ENCODE results near the gene AFF3. TPM values are rescaled to one million over a fixed set of nuclear protein-coding genes. Genes with fewer than 3 reads are reported as not detected.

AFF3 gene
- total and polyA plus RNA-seq, 12 donors: 0.39 to 16.9 (median 7.0) TPM

DNA sequence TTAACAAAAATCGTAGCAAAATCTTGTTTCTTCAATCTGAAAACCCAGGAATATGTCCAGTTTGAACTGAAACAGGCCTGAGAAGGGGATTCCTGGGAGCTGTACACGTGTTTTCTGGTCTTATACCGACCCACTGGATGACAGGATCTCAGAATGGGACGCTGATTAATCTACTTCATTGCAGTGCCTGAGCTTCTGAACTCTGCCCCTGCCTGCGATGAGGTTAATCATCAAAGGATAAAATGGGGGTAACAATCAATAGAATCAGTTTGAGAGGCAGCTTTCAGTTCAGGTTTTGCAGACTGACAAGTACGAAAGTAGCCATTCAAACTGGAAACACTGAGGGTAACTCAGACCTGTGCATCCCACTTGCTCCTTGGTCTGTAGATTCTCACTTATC is 378.6 kb downstream of the AFF3 start:
- no peak for ATAC-seq
- TF ChIP-seq, protein P1, sequence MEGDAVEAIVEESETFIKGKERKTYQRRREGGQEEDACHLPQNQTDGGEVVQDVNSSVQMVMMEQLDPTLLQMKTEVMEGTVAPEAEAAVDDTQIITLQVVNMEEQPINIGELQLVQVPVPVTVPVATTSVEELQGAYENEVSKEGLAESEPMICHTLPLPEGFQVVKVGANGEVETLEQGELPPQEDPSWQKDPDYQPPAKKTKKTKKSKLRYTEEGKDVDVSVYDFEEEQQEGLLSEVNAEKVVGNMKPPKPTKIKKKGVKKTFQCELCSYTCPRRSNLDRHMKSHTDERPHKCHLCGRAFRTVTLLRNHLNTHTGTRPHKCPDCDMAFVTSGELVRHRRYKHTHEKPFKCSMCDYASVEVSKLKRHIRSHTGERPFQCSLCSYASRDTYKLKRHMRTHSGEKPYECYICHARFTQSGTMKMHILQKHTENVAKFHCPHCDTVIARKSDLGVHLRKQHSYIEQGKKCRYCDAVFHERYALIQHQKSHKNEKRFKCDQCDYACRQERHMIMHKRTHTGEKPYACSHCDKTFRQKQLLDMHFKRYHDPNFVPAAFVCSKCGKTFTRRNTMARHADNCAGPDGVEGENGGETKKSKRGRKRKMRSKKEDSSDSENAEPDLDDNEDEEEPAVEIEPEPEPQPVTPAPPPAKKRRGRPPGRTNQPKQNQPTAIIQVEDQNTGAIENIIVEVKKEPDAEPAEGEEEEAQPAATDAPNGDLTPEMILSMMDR (IDR thresholded peaks at IDR 0.05): no peak
- DNase-seq: no peak
- Histone ChIP-seq H3K27ac (no peak overlapping the region), H3K4me3 (no peak overlapping the region), H3K9me3 (peaks cover 0 to 5% (median 0%) of the 10 kb centered on the region in 11 donors), H3K27me3 (no peaks in the 10 kb centered on the region), H3K4me1 (peaks cover 0 to 18% (median 0%) of the 10 kb centered on the region in 9 donors), H3K36me3 (no peaks in the 10 kb centered on the region)
- intact Hi-C loops (cut with DNase I): no loop called here
- WGBS, 2 donors: 78 to 84% methylated on average over 6 of the region's 6 CpGs

- TF ChIP-seq, protein P1 (IDR thresholded peaks at IDR 0.05): no peak
- H3K4me1 ChIP-seq: peaks cover 0 to 11% (median 0%) of the 10 kb centered on the region in 9 donors
- no peaks in the 10 kb centered on the region for H3K27me3 ChIP-seq
- H3K9me3 ChIP-seq: no peaks in the 10 kb centered on the region
- ATAC-seq (no peak), DNase-seq (no peak)
- no peaks in the 10 kb centered on the region for H3K36me3 ChIP-seq
- no peak overlapping the region for H3K27ac ChIP-seq
- 85% methylated on average over 7 of the region's 7 CpGs for WGBS, 2 donors
- H3K4me3 ChIP-seq: no peak overlapping the region
- intact Hi-C loops (cut with DNase I): no loop called here
Observed at GRCh38 chr2:99762714-99763113, 379.7 kb downstream of the AFF3 start.

DNA sequence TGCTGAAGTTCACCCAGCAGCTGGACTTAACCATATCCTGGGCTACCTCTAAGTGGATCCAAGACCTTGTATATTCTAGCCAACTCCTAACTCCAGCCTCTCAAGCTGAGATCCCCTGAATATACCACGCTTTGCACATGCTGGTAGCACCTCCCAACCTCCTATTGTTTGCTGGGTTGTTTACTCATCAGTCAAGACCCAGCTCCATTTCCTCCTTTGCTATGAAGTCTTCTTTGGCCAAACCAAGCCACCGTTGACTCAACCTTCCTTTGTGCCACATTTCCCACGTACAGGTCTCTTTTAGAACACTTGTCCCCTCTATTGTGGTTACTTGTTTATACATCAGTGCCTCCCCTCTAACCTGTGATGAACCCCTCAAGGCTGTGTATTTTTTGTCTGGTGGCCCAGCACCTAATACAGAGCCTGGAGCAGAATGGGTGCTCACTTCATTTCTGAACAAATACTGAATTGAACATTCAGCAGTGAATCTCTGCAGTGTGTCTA is 384.7 kb downstream of the AFF3 start:
- H3K9me3 ChIP-seq: no peaks in the 10 kb centered on the region
- 72 to 81% methylated on average over 3 of the region's 3 CpGs for WGBS, 2 donors
- H3K36me3 ChIP-seq: no peaks in the 10 kb centered on the region
- H3K4me3 ChIP-seq: no peak overlapping the region
- H3K27me3 ChIP-seq: no peaks in the 10 kb centered on the region
- TF ChIP-seq, protein P1 (IDR thresholded peaks at IDR 0.05): no peak
- DNase-seq (no peak), ATAC-seq (no peak)
- H3K27ac ChIP-seq: no peak overlapping the region
- H3K4me1 ChIP-seq: peaks cover 0 to 8% (median 0%) of the 10 kb centered on the region in 9 donors
- intact Hi-C loops (cut with DNase I): no loop called here

GRCh38 chr2:99756059-99756458 is 386.3 kb downstream of the AFF3 start:
- no peaks in the 10 kb centered on the region for H3K9me3 ChIP-seq
- WGBS, 2 donors: 84 to 92% methylated on average over 1 of the region's 1 CpG
- H3K36me3 ChIP-seq: no peaks in the 10 kb centered on the region
- intact Hi-C loops (cut with DNase I): no loop called here
- no peak overlapping the region for H3K27ac ChIP-seq
- TF ChIP-seq, protein P1 (IDR thresholded peaks at IDR 0.05): no peak
- DNase-seq: no peak
- H3K27me3 ChIP-seq: no peaks in the 10 kb centered on the region
- H3K4me3 ChIP-seq: no peak overlapping the region
- ATAC-seq: peak in 1 of 8 donors; percentile 29
- H3K4me1 ChIP-seq: peaks cover 0 to 8% (median 0%) of the 10 kb centered on the region in 9 donors
